HepG2 (cell line): ENCODE measurements around the gene AGGF1. TPM values are rescaled to one million over a fixed set of nuclear protein-coding genes. Genes with fewer than 3 reads are reported as not detected.

Experiments used
- ATF2 ChIP-seq: sonication (generic); formaldehyde crosslinking; IDR thresholded peaks from 2 replicates; pipeline ENCODE4 v1.4.0; 2020; ENCODE audit warnings: missing genetic modification reagents
- CEBPG ChIP-seq: IDR thresholded peaks from 2 replicates; pipeline ENCODE4 v1.6.1; 2016
- DMAP1 ChIP-seq: IDR thresholded peaks from 2 replicates; pipeline ENCODE4 v1.6.1; 2016
- JUND ChIP-seq: sonication (generic); formaldehyde crosslinking; IDR thresholded peaks from 2 replicates; pipeline ENCODE4 v1.8.0; 2022; ENCODE audit warnings: mild to moderate bottlenecking, missing genetic modification reagents
- REXO4 ChIP-seq: sonication (generic); formaldehyde crosslinking; IDR thresholded peaks from 2 replicates; pipeline ENCODE4 v1.8.0; 2022; ENCODE audit warnings: missing genetic modification reagents, mild to moderate bottlenecking, borderline replicate concordance
- SALL1 ChIP-seq: sonication (generic); formaldehyde crosslinking; IDR thresholded peaks from 2 replicates; pipeline ENCODE4 v1.8.0; 2022; ENCODE audit warnings: mild to moderate bottlenecking, missing genetic modification reagents
- SAP130 ChIP-seq: IDR thresholded peaks from 2 replicates; pipeline ENCODE4 v1.6.1; 2016; ENCODE audit warnings: low read depth
- ZFP82 ChIP-seq: sonication (generic); formaldehyde crosslinking; IDR thresholded peaks from 2 replicates; pipeline ENCODE4 v1.5.1; 2020; ENCODE audit warnings: mild to moderate bottlenecking, missing genetic modification reagents, borderline replicate concordance
- ZFP90 ChIP-seq: sonication (generic); formaldehyde crosslinking; IDR thresholded peaks from 2 replicates; pipeline ENCODE4 v1.8.0; 2022; ENCODE audit warnings: missing genetic modification reagents, mild to moderate bottlenecking, inconsistent platforms, borderline replicate concordance
- ZNF160 ChIP-seq: sonication (generic); formaldehyde crosslinking; IDR thresholded peaks from 2 replicates; pipeline ENCODE4 v1.8.0; 2022; ENCODE audit warnings: mild to moderate bottlenecking, inconsistent platforms, missing genetic modification reagents
- ZNF609 ChIP-seq: sonication (generic); formaldehyde crosslinking; IDR thresholded peaks from 2 replicates; pipeline ENCODE4 v1.4.0; 2020; ENCODE audit warnings: mild to moderate bottlenecking, missing genetic modification reagents, borderline replicate concordance
- ZNF710 ChIP-seq: sonication (generic); formaldehyde crosslinking; IDR thresholded peaks from 2 replicates; pipeline ENCODE4 v1.5.0; 2020; ENCODE audit warnings: mild to moderate bottlenecking, missing genetic modification reagents, borderline replicate concordance
- ZNF766 ChIP-seq: sonication (generic); formaldehyde crosslinking; IDR thresholded peaks from 2 replicates; pipeline ENCODE4 v1.5.0; 2020; ENCODE audit warnings: missing genetic modification reagents, borderline replicate concordance
- ZNF773 ChIP-seq: sonication (generic); formaldehyde crosslinking; IDR thresholded peaks from 2 replicates; pipeline ENCODE4 v1.4.0; 2020; ENCODE audit warnings: missing genetic modification reagents, borderline replicate concordance
- polyA plus RNA-seq, 8 experiments: library from polyadenylated mRNA; depleted of rRNA in 3 of 8; stranded (reverse) in 7 of 8; unstranded in 1 of 8; fragments of >200 nt; fragmentation: Illumina TruSeq in 4 of 8; extraction: Trizol in 4 of 8; gene quantifications; 2 replicates each; pipeline versions ENCODE4 v1.2.1 to v1.2.3, GENCODE V29; 2011 to 2016; ENCODE audit warnings: low read depth in 4 of 8, missing spikeins in 1 of 8, mixed read lengths in 1 of 8; ENCODE audit not compliant: insufficient read depth in 1 of 8
- total RNA-seq, 5 experiments: library from RNA; depleted of rRNA; stranded (reverse); fragments of >200 nt; fragmentation: Illumina TruSeq; extraction: Trizol; gene quantifications; 2 replicates each; pipeline ENCODE4 v1.2.3, GENCODE V29; 2016; ENCODE audit warnings: low read depth in 1 of 5
- TF ChIP-seq, protein P1 (sequence below): sonication (generic); formaldehyde crosslinking; IDR thresholded peaks from 2 replicates; pipeline ENCODE4 v1.4.0; 2020; ENCODE audit warnings: missing genetic modification reagents
- TF ChIP-seq, protein P2 (sequence below): sonication (generic); formaldehyde crosslinking; IDR thresholded peaks from 2 replicates; pipeline ENCODE4 v1.4.0; 2020; ENCODE audit warnings: missing genetic modification reagents

The AGGF1 gene
- total and polyA plus RNA-seq, 2 of the 13 experiments (the other 11 are each of a cell fraction or from before 2014, with no cell fraction given) = 12.9 to 15.5 TPM

- TF ChIP-seq, protein P1, sequence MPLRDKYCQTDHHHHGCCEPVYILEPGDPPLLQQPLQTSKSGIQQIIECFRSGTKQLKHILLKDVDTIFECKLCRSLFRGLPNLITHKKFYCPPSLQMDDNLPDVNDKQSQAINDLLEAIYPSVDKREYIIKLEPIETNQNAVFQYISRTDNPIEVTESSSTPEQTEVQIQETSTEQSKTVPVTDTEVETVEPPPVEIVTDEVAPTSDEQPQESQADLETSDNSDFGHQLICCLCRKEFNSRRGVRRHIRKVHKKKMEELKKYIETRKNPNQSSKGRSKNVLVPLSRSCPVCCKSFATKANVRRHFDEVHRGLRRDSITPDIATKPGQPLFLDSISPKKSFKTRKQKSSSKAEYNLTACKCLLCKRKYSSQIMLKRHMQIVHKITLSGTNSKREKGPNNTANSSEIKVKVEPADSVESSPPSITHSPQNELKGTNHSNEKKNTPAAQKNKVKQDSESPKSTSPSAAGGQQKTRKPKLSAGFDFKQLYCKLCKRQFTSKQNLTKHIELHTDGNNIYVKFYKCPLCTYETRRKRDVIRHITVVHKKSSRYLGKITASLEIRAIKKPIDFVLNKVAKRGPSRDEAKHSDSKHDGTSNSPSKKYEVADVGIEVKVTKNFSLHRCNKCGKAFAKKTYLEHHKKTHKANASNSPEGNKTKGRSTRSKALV (CRISPR knock-in tag) = peak; percentile 55; the same call in 1 of the 2 replicates
- TF ChIP-seq ATF2 (CRISPR knock-in tag) (peak; percentile 60; the same call in 1 of the 2 replicates), ZNF609 (CRISPR knock-in tag) (peak; percentile 69), SALL1 (CRISPR knock-in tag) (peak; percentile 91), ZFP82 (CRISPR knock-in tag) (peak; percentile 27; the same call in 1 of the 2 replicates), ZNF766 (CRISPR knock-in tag) (no peak), JUND (peak; percentile 48; the same call in 1 of the 2 replicates), ZNF773 (peak; percentile 42; the same call in 1 of the 2 replicates), ZNF710 (CRISPR knock-in tag) (peak; percentile 38; the same call in 1 of the 2 replicates), SAP130 (CRISPR knock-in tag) (peak; percentile 90), DMAP1 (CRISPR knock-in tag) (peak; percentile 63; the same call in 1 of the 2 replicates), CEBPG (peak; percentile 71), ZNF160 (CRISPR knock-in tag) (peak; percentile 77; the same call in 1 of the 2 replicates), ZFP90 (CRISPR knock-in tag) (peak; percentile 74; the same call in 1 of the 2 replicates), REXO4 (CRISPR knock-in tag) (no peak)
- TF ChIP-seq, protein P2, sequence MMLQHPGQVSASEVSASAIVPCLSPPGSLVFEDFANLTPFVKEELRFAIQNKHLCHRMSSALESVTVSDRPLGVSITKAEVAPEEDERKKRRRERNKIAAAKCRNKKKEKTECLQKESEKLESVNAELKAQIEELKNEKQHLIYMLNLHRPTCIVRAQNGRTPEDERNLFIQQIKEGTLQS (CRISPR knock-in tag) = no peak
Observed at GRCh38 chr5:77030097-77031071, at the start of gene AGGF1 (continued).
